GM19468 (cell line): ENCODE data around the gene NOXA1.

Experiments used
- ATAC-seq: cut with Tn5 transposase; IDR thresholded peaks from one replicate; pipeline ENCODE4 v1.9.1; 2021; ENCODE audit warnings: mild to moderate bottlenecking, moderate library complexity, moderate number of reproducible peaks; ENCODE audit not compliant: unreplicated experiment; ENCODE audit errors: extremely low read depth

NOXA1 gene

GRCh38 chr9:137479892-137480685, 56.9 kb downstream of the NOXA1 start:
- no peak for ATAC-seq

GRCh38 chr9:137480686-137481683, 57.8 kb downstream of the NOXA1 start:
- no peak for ATAC-seq

- no peak for ATAC-seq
These were observed 59.0 kb downstream of the NOXA1 start for GRCh38 chr9:137482094-137482781.
